NCI-H1694 (cell line): ENCODE results near the gene MAGEB1.

Experiments
- DNase-seq: peaks from one replicate; lab custom pipeline; 2025; lab: John Stamatoyannopoulos, UW

MAGEB1 gene

DNA sequence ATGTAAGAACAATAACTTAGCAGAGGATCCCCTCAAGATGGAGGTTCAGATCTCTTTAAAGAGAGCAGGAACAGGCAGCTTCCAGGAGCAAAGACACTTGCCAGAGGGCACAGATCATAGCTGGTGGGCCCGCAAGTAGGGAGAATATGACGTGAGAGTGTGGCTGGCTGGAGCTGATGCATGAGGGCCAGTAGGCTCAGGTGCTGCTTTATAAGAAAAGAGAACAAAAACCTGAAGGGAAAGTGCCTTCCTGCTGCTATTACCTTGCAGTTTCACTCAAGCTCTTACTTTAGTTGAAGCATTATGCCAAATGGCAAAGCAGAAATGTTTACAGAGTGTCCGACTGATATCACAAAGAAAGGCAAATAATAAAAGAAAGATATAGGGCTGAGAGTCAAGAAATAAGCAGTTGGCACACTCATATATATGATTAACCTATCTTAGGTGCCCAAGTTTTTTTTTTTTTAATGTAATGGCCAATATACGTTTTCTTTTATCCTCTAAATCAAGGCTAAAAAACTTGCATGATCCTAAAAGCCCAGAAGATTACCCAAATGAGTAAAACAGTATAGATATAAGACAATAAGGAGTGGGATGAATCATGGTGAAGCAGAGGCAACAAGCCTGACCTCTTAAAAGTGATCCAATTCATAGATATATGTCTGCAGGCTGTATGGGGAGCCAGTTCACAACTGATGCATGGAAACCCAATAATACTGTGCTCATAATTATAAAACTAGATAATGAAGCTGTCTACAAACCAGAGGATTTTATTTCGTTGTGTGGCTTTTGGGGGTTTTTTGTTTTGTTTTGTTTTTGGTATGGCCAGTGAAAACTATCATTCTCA is 49.7 kb downstream of the MAGEB1 start:
- no peak for DNase-seq

DNA sequence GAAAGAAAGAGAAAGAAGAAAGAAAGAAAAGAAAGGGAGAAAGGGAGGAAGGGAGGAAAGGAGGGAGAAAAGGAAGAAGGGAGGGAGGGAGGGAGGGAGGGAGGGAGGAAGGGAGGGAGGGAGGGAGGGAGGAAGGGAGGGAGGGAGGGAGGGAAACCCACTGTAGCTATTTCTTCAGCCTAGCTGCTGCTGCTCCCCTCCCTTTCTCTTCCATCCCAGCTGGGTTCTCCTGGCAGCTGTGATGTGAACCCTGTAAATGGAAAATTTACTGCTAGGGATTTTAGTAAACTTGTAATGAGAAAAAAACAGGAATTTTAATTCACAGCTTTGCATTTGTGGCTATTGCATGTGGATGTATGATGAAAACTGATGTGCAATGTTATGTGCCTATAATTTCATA is 54.3 kb downstream of the MAGEB1 start:
- DNase-seq = no peak
